Upper lobe of left lung (tissue), 6 donors: ENCODE measurements around the gene KRTAP10-7. TPM values are rescaled to one million over a fixed set of nuclear protein-coding genes. Genes with fewer than 3 reads are reported as not detected.

Experiments
- ATAC-seq, 2 donors: fragments of 200-7000 bp; cut with Tn5 transposase; one replicate each; pipeline ENCODE4 v1.9.1; 2022; ENCODE audit warnings: mild to moderate bottlenecking in 2 of 2, moderate library complexity in 2 of 2; ENCODE audit not compliant: low FRiP score in 2 of 2
- DNase-seq, 2 donors: peaks; one replicate each; pipeline ENCODE4 v3.0.0-alpha.2; 2019 to 2020
- H3K27ac ChIP-seq, 4 donors: fragments of 200-600 bp; sonication (generic); one replicate each; pipeline ENCODE4 v1.5.1; 2016 to 2019
- H3K27me3 ChIP-seq, 4 donors: fragments of 200-600 bp; sonication (generic); one replicate each; pipeline ENCODE4 v1.5.1; 2017 to 2019
- H3K36me3 ChIP-seq, 4 donors: fragments of 200-600 bp; sonication (generic); one replicate each; pipeline ENCODE4 v1.5.1; 2016 to 2019
- H3K4me1 ChIP-seq, 4 donors: fragments of 200-600 bp; sonication (generic); one replicate each; pipeline ENCODE4 v1.5.1; 2018 to 2019
- H3K4me3 ChIP-seq, 4 donors: fragments of 200-600 bp; sonication (generic); one replicate each; pipeline ENCODE4 v1.5.1; 2017 to 2019; ENCODE audit warnings: mild to moderate bottlenecking in 2 of 4, moderate library complexity in 1 of 4
- H3K9me3 ChIP-seq, 4 donors: fragments of 200-600 bp; sonication (generic); one replicate each; pipeline ENCODE4 v1.5.1; 2018 to 2019
- EP300 ChIP-seq, 4 donors: sonication (generic); formaldehyde crosslinking; IDR thresholded peaks; one replicate each; pipeline ENCODE4 v1.5.1; 2017; ENCODE audit warnings: antibody characterized with exemption in 4 of 4, control low read depth in 2 of 4
- POLR2A ChIP-seq, 4 donors: fragments of 450-650 bp; IDR thresholded peaks; one replicate each; pipeline ENCODE4 v1.5.1; 2016 to 2017; ENCODE audit warnings: antibody characterized with exemption in 4 of 4, mild to moderate bottlenecking in 2 of 4
- POLR2AphosphoS5 ChIP-seq, 2 donors: sonication (generic); formaldehyde crosslinking; IDR thresholded peaks; one replicate each; pipeline ENCODE4 v1.5.1; 2017; ENCODE audit warnings: antibody characterized with exemption in 2 of 2
- WGBS, 2 donors: methylation state at CpG; one replicate each; pipeline ENCODE4 v1.1.5; 2017 to 2018; 5-methylcytosine and 5-hydroxymethylcytosine counted together
- total RNA-seq, 6 donors: library from RNA; depleted of rRNA in 4 of 6; stranded (reverse); fragments of >200 nt in 4 of 6; gene quantifications; one replicate each; pipeline versions ENCODE4 v1.1.0 to v1.2.1, GENCODE V29; 2016 to 2021
- TF ChIP-seq, protein P1 (sequence below), 6 experiments: fragments of 450-650 bp in 4 of 6; fragments of 200-600 bp in 2 of 6; sonication (generic) in 2 of 6; IDR thresholded peaks; one replicate each; pipeline ENCODE4 v1.5.1; 2016 to 2019; ENCODE audit warnings: antibody characterized with exemption in 6 of 6
- donor health status: DM: no; HTN: no; CAD: no; lungs with moderate emphysema.
- donor health status: DM: no; HTN: yes; CAD: no; lungs with severe emphysema.

Gene KRTAP10-7
- total RNA-seq, 6 donors from 2014 or later = not detected

- no peaks in the 10 kb centered on the region for H3K4me1 ChIP-seq
- peaks cover 0 to 3% (median 0%) of the 10 kb centered on the region in 4 donors for H3K27me3 ChIP-seq
- WGBS, 2 donors = 87 to 89% methylated on average over 4 of the region's 4 CpGs
- H3K36me3 ChIP-seq = no peaks in the 10 kb centered on the region
- ATAC-seq (no peak), DNase-seq (no peak)
- H3K9me3 ChIP-seq = peaks cover 0 to 30% (median 10%) of the 10 kb centered on the region in 4 donors
- TF ChIP-seq POLR2AphosphoS5 (IDR thresholded peaks at IDR 0.05) (no peak), POLR2A (IDR thresholded peaks at IDR 0.05) (no peak), EP300 (IDR thresholded peaks at IDR 0.05) (no peak)
- TF ChIP-seq, protein P1, sequence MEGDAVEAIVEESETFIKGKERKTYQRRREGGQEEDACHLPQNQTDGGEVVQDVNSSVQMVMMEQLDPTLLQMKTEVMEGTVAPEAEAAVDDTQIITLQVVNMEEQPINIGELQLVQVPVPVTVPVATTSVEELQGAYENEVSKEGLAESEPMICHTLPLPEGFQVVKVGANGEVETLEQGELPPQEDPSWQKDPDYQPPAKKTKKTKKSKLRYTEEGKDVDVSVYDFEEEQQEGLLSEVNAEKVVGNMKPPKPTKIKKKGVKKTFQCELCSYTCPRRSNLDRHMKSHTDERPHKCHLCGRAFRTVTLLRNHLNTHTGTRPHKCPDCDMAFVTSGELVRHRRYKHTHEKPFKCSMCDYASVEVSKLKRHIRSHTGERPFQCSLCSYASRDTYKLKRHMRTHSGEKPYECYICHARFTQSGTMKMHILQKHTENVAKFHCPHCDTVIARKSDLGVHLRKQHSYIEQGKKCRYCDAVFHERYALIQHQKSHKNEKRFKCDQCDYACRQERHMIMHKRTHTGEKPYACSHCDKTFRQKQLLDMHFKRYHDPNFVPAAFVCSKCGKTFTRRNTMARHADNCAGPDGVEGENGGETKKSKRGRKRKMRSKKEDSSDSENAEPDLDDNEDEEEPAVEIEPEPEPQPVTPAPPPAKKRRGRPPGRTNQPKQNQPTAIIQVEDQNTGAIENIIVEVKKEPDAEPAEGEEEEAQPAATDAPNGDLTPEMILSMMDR (IDR thresholded peaks at IDR 0.05) = no peak
- no peak overlapping the region for H3K27ac ChIP-seq
- H3K4me3 ChIP-seq = no peak overlapping the region
Observed at GRCh38 chr21:44611551-44611950, 11.2 kb downstream of the KRTAP10-7 start.

DNA sequence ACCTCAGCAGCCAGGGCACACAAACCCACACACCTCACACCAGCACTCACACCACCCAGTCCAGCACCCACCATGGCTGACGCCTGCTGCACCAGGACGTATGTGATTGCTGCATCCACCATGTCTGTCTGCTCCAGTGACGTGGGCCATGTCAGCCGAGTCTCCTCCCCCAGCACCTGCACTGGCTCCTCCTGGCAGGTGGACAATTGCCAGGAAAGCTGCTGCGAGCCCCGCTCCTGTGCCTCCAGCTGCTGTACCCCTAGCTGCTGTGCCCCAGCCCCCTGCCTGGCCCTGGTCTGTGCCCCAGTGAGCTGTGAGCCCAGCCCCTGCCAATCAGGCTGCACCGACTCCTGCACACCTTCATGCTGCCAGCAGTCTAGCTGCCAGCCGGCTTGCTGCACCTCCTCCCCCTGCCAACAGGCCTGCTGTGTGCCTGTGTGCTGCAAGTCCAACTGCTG, 11.7 kb downstream of the KRTAP10-7 start, which contains the start of gene KRTAP10-8:
Gene KRTAP10-8, plus strand, starts transcription at position 51 of the 458 bp plus-strand sequence. Its CDS starts 22 bp downstream, at position 73.
- DNase-seq = peak in 1 of 2 donors; percentile 58
- TF ChIP-seq POLR2AphosphoS5 (IDR thresholded peaks at IDR 0.05) (no peak), POLR2A (IDR thresholded peaks at IDR 0.05) (no peak)
- 100% methylated on average over 3 of the region's 8 CpGs; no CpG with 5 or more reads in 1 of the 2 donors for WGBS, 2 donors

DNA sequence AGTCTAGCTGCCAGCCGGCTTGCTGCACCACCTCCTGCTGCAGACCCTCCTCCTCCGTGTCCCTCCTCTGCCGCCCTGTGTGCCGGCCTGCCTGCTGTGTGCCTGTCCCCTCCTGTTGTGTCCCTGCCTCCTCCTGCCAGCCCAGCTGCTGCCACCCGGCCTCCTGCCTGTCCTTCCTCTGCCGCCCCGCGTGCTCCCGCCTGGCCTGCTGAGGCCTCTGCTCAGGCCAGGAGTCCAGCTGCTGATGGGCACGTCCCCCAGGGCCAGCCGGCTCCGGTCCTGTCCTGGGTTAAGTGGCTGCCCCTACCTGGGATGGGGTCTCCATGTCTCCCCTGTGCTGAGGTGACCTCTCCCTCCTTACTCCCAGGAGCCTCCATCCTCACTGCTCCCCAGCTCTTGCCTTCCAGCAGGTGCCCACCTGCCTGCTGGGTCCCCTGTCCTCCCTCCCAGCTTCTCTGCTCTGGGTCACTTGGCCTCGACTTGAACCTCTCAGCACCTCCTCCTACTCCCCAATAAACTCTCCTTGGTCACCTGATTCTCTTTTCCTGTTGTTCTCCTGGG, 12.4 kb downstream of the KRTAP10-7 start:
- Histone ChIP-seq H3K27ac (no peak overlapping the region), H3K4me3 (no peak overlapping the region), H3K9me3 (peaks cover 0 to 30% (median 10%) of the 10 kb centered on the region in 4 donors), H3K27me3 (peaks cover 0 to 3% (median 0%) of the 10 kb centered on the region in 4 donors), H3K4me1 (no peaks in the 10 kb centered on the region), H3K36me3 (no peaks in the 10 kb centered on the region)
- WGBS, 2 donors = 78 to 83% methylated on average over 12 to 13 of the region's 13 CpGs
- ATAC-seq (no peak), DNase-seq (peak in 1 of 2 donors; percentile 75)
- no peak for TF ChIP-seq POLR2AphosphoS5 (IDR thresholded peaks at IDR 0.05)
- no peak for TF ChIP-seq EP300 (IDR thresholded peaks at IDR 0.05)
- TF ChIP-seq POLR2A (IDR thresholded peaks at IDR 0.05) = no peak
- TF ChIP-seq, protein P1 (IDR thresholded peaks at IDR 0.05) = no peak

More for the DNA sequence above, 11.7 kb downstream of the KRTAP10-7 start, which contains the start of gene KRTAP10-8:
- no peak within 1 kb of the TSS for H3K27ac ChIP-seq
- no peaks in the 10 kb centered on the region for H3K36me3 ChIP-seq
- H3K4me1 ChIP-seq = no peaks in the 10 kb centered on the region
- ATAC-seq = no peak
- H3K4me3 ChIP-seq = no peak within 1 kb of the TSS
- H3K9me3 ChIP-seq = peaks cover 0 to 30% (median 10%) of the 10 kb centered on the region in 4 donors
- H3K27me3 ChIP-seq = peaks cover 0 to 3% (median 0%) of the 10 kb centered on the region in 4 donors

GRCh38 chr21:44613386-44614155, 13.2 kb downstream of the KRTAP10-7 start:
- no peaks in the 10 kb centered on the region for H3K4me1 ChIP-seq
- no peak overlapping the region for H3K27ac ChIP-seq
- H3K27me3 ChIP-seq = peaks cover 0 to 3% (median 0%) of the 10 kb centered on the region in 4 donors
- peak in 1 of 2 donors; percentile 3 for ATAC-seq
- 90% methylated on average over 24 to 25 of the region's 26 CpGs for WGBS, 2 donors
- H3K9me3 ChIP-seq = peaks cover 0 to 30% (median 10%) of the 10 kb centered on the region in 4 donors
- no peak overlapping the region for H3K4me3 ChIP-seq
- DNase-seq = peak in 1 of 2 donors; percentile 61
- TF ChIP-seq, protein P1 (IDR thresholded peaks at IDR 0.05) = no peak
- TF ChIP-seq POLR2A (IDR thresholded peaks at IDR 0.05) (no peak), POLR2AphosphoS5 (IDR thresholded peaks at IDR 0.05) (no peak), EP300 (IDR thresholded peaks at IDR 0.05) (no peak)
- no peaks in the 10 kb centered on the region for H3K36me3 ChIP-seq

DNA sequence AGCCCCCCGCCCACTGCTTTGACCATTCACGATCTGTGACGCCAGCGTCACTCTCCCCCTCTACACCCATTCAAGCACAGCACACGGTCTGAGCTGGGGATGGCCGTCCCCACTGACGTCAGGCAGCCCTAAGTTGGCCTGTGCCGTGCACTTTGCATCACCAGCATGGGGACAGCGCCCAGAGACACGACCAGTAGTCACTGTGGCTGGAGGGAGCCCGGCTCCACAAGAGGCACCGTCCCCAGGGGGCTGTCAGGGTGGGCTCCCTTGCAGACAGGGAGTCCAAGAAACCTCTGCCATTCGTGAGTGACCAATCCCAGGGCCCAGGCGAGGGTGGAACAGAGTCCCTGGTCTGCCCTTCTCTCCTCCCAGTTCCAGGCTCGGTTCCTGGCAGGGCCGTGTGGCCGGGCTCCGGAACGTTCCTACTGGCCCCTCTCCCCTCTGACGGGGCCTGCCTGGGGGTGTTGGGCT, 13.8 kb downstream of the KRTAP10-7 start:
- no peak overlapping the region for H3K27ac ChIP-seq
- no peak for TF ChIP-seq EP300 (IDR thresholded peaks at IDR 0.05)
- TF ChIP-seq POLR2AphosphoS5 (IDR thresholded peaks at IDR 0.05) = no peak
- no peak for TF ChIP-seq POLR2A (IDR thresholded peaks at IDR 0.05)
- TF ChIP-seq, protein P1 (IDR thresholded peaks at IDR 0.05) = no peak
- H3K36me3 ChIP-seq = no peaks in the 10 kb centered on the region
- ATAC-seq (peak in 1 of 2 donors; percentile 15), DNase-seq (peak in 1 of 2 donors; percentile 69)
- no peaks in the 10 kb centered on the region for H3K4me1 ChIP-seq
- 75 to 86% methylated on average over 8 to 20 of the region's 20 CpGs for WGBS, 2 donors
- H3K4me3 ChIP-seq = no peak overlapping the region
- H3K9me3 ChIP-seq = peaks cover 0 to 30% (median 10%) of the 10 kb centered on the region in 4 donors
- H3K27me3 ChIP-seq = peaks cover 0 to 3% (median 0%) of the 10 kb centered on the region in 4 donors
